Mesendoderm (in vitro differentiated cells): ENCODE data around the gene SEC22B.
"Not testable (repeated sequence)": the region's sequence is repeated elsewhere in the genome, so short reads cannot be mapped to it uniquely, and the experiment has no call there.

Experiments used
- DNase-seq: peaks from one replicate; pipeline ENCODE4 v3.0.0; 2013
- H2AK5ac ChIP-seq: 2 replicates; pipeline ENCODE4 v1.6.1; 2013; ENCODE audit warnings: low read length, inconsistent platforms
- H2BK120ac ChIP-seq: 2 replicates; pipeline ENCODE4 v1.6.1; 2013; ENCODE audit warnings: low read depth, mild to moderate bottlenecking, low read length, moderate library complexity, mixed read lengths
- H2BK15ac ChIP-seq: replicated peaks from 2 replicates; pipeline ENCODE4 v1.6.1; 2013; ENCODE audit warnings: low read depth, mild to moderate bottlenecking, moderate library complexity
- H2BK5ac ChIP-seq: 2 replicates; pipeline ENCODE4 v1.6.1; 2013; ENCODE audit warnings: low read length, inconsistent platforms
- H3K18ac ChIP-seq: 2 replicates; pipeline ENCODE4 v1.6.1; 2013; ENCODE audit warnings: mild to moderate bottlenecking, low read length, mixed read lengths
- H3K23ac ChIP-seq: one replicate; pipeline ENCODE4 v1.6.1; 2013; ENCODE audit warnings: low read length
- H3K27ac ChIP-seq: 2 replicates; pipeline ENCODE4 v1.5.1; 2013; ENCODE audit warnings: low read depth, mild to moderate bottlenecking, inconsistent platforms, low read length, moderate library complexity
- H3K27me3 ChIP-seq: 2 replicates; pipeline ENCODE4 v1.6.1; 2013; ENCODE audit warnings: low read length, control low read depth, mild to moderate bottlenecking, inconsistent platforms; ENCODE audit not compliant: insufficient read depth, poor library complexity
- H3K36me3 ChIP-seq: 2 replicates; pipeline ENCODE4 v1.6.1; 2013; ENCODE audit warnings: low read length, inconsistent platforms; ENCODE audit not compliant: control insufficient read depth, insufficient read depth
- H3K4ac ChIP-seq: one replicate; pipeline ENCODE4 v1.6.1; 2013; ENCODE audit warnings: low read depth, mild to moderate bottlenecking, low read length, moderate library complexity
- H3K4me1 ChIP-seq: 2 replicates; pipeline ENCODE4 v1.6.1; 2013; ENCODE audit warnings: low read depth, low read length, inconsistent platforms; ENCODE audit not compliant: control insufficient read depth
- H3K4me2 ChIP-seq: 2 replicates; pipeline ENCODE4 v1.6.1; 2013; ENCODE audit warnings: low read length
- H3K4me3 ChIP-seq: 2 replicates; pipeline ENCODE4 v1.5.1; 2013; ENCODE audit warnings: mild to moderate bottlenecking, low read length
- H3K56ac ChIP-seq: one replicate; pipeline ENCODE4 v1.6.1; 2013; ENCODE audit warnings: low read length
- H3K79me1 ChIP-seq: 2 replicates; pipeline ENCODE4 v1.6.1; 2013; ENCODE audit warnings: low read length, inconsistent platforms
- H3K79me2 ChIP-seq: 2 replicates; pipeline ENCODE4 v1.6.1; 2013; ENCODE audit warnings: mild to moderate bottlenecking, low read length; ENCODE audit not compliant: control insufficient read depth, insufficient read depth
- H3K9ac ChIP-seq: 2 replicates; pipeline ENCODE4 v1.6.1; 2013; ENCODE audit warnings: low read length, inconsistent platforms
- H4K5ac ChIP-seq: one replicate; pipeline ENCODE4 v1.6.1; 2013; ENCODE audit warnings: low read length
- H4K8ac ChIP-seq: one replicate; pipeline ENCODE4 v1.6.1; 2013; ENCODE audit warnings: low read depth, mild to moderate bottlenecking, control low read depth, low read length, moderate library complexity
- WGBS: extraction: QIAGEN DNeasy Blood & Tissue Kit; methylation state at CpG from one replicate; pipeline ENCODE4 v1.1.7; 2013; ENCODE audit warnings: low lambda C conversion rate, missing lambda C conversion rate; ENCODE audit not compliant: insufficient coverage; ENCODE audit errors: extremely low coverage; 5-methylcytosine and 5-hydroxymethylcytosine counted together

Gene SEC22B

GRCh38 chr1:120124628-120125027 lies 51.7 kb downstream of the SEC22B start:
- not testable (repeated sequence) for H3K36me3 ChIP-seq, DNase-seq, H3K9ac ChIP-seq, H3K18ac ChIP-seq, H3K56ac ChIP-seq, H3K4me2 ChIP-seq, H3K27ac ChIP-seq, H3K23ac ChIP-seq, H4K8ac ChIP-seq, H3K4me1 ChIP-seq, H4K5ac ChIP-seq, H2BK5ac ChIP-seq, H3K4ac ChIP-seq, H3K27me3 ChIP-seq, H2BK120ac ChIP-seq, H2AK5ac ChIP-seq, H3K79me2 ChIP-seq, H3K4me3 ChIP-seq, H2BK15ac ChIP-seq, H3K79me1 ChIP-seq
- no CpG with 5 or more reads among the region's 1 CpG for WGBS

GRCh38 chr1:120123813-120124510 lies 52.4 kb downstream of the SEC22B start:
- not testable (repeated sequence) for H3K23ac ChIP-seq, H2BK5ac ChIP-seq, H3K9ac ChIP-seq, H4K8ac ChIP-seq, DNase-seq, H3K18ac ChIP-seq, H3K56ac ChIP-seq, H3K36me3 ChIP-seq, H3K27me3 ChIP-seq, H3K4ac ChIP-seq, H3K4me1 ChIP-seq, H2BK120ac ChIP-seq, H2AK5ac ChIP-seq, H3K4me3 ChIP-seq, H3K79me2 ChIP-seq, H4K5ac ChIP-seq, H2BK15ac ChIP-seq, H3K4me2 ChIP-seq, H3K27ac ChIP-seq, H3K79me1 ChIP-seq
- no CpG with 5 or more reads among the region's 4 CpGs for WGBS

GRCh38 chr1:120122262-120122893 lies 53.9 kb downstream of the SEC22B start:
- H3K36me3 ChIP-seq = not testable (repeated sequence)
- WGBS = no CpG with 5 or more reads among the region's 5 CpGs

GRCh38 chr1:120121830-120122229 lies 54.5 kb downstream of the SEC22B start:
- WGBS = no CpG with 5 or more reads among the region's 1 CpG
- H3K4me3 ChIP-seq, H3K23ac ChIP-seq, H3K4me2 ChIP-seq, H3K27ac ChIP-seq, H2BK15ac ChIP-seq, H2AK5ac ChIP-seq, H3K36me3 ChIP-seq, DNase-seq, H4K5ac ChIP-seq, H3K9ac ChIP-seq, H3K79me1 ChIP-seq, H3K27me3 ChIP-seq, H3K4me1 ChIP-seq, H4K8ac ChIP-seq, H2BK120ac ChIP-seq, H3K18ac ChIP-seq, H2BK5ac ChIP-seq, H3K56ac ChIP-seq, H3K4ac ChIP-seq, H3K79me2 ChIP-seq: not testable (repeated sequence)

More at GRCh38 chr1:120122262-120122893, 53.9 kb downstream of the SEC22B start:
- H3K56ac ChIP-seq, H2BK120ac ChIP-seq, H3K4me3 ChIP-seq, H3K4me1 ChIP-seq, H2AK5ac ChIP-seq, H2BK5ac ChIP-seq, H3K27me3 ChIP-seq, H3K4ac ChIP-seq, H4K5ac ChIP-seq, H3K79me2 ChIP-seq, H3K23ac ChIP-seq, H2BK15ac ChIP-seq, H3K79me1 ChIP-seq, H3K9ac ChIP-seq, DNase-seq, H4K8ac ChIP-seq, H3K4me2 ChIP-seq, H3K18ac ChIP-seq, H3K27ac ChIP-seq: not testable (repeated sequence)

- H3K4ac ChIP-seq, H3K4me2 ChIP-seq, DNase-seq, H3K27ac ChIP-seq, H3K18ac ChIP-seq, H2AK5ac ChIP-seq, H3K9ac ChIP-seq, H3K79me2 ChIP-seq, H2BK15ac ChIP-seq, H3K56ac ChIP-seq, H3K79me1 ChIP-seq, H3K4me1 ChIP-seq, H4K8ac ChIP-seq, H3K27me3 ChIP-seq, H3K36me3 ChIP-seq, H3K23ac ChIP-seq, H2BK120ac ChIP-seq, H3K4me3 ChIP-seq, H2BK5ac ChIP-seq, H4K5ac ChIP-seq: not testable (repeated sequence)
- WGBS = no CpG with 5 or more reads among the region's 4 CpGs
Observed at GRCh38 chr1:120120525-120120924, 55.8 kb downstream of the SEC22B start.
